RCC 7860 (cell line): ENCODE measurements around the gene RGS10.
A peak's percentile ranks its signal among the peaks of the same experiment; 100 is the strongest.
"Not testable (repeated sequence)": the region's sequence is repeated elsewhere in the genome, so short reads cannot be mapped to it uniquely, and the experiment has no call there.

Experiments
- DNase-seq: peaks from one replicate; pipeline ENCODE4 v3.0.0-alpha.2; 2015; ENCODE audit warnings: low spot score
- FAIRE-seq: peaks from 2 replicates; lab custom pipeline; 2012; peaks lifted over from hg19 to GRCh38; lab: Jason Lieb, UNC

Gene RGS10

GRCh38 chr10:119539359-119539825, 3.1 kb downstream of the RGS10 start:
- no peak for DNase-seq
- no peak for FAIRE-seq

DNA sequence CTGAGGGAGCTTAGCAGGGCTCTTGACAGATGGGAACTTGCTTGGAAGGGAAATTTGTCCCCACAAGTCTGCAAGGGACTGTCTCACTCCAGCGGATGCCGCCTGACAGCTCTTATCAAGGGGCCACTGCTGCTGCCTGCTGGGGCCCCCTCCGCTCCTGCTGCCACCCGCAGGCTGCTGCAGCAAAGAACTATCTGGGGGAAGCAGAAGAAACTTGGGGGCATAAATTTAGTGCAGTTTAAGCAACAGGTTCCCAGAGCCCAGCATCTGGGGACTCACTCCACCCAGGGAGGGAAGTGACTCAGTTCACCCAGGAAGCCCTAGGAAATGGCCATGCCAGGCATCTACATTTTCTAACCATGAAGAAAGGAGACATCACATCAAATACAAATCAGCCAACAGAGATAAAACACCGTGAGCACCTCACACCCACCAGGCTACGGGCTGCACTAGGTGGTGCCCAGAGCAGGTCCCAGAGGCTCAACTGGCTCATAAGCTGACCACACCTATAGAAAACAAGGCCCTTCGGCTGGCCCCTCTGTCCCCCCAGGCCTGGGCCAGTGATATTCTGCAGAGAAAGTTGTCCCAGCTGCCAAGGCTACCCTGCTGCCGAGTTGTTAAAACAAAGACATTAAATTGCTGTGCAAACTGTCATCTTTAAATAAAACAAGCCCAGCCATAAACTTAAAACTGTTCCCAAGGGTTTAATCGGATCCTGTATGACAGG, 3.7 kb downstream of the RGS10 start:
- DNase-seq (no peak), FAIRE-seq (no peak)

DNA sequence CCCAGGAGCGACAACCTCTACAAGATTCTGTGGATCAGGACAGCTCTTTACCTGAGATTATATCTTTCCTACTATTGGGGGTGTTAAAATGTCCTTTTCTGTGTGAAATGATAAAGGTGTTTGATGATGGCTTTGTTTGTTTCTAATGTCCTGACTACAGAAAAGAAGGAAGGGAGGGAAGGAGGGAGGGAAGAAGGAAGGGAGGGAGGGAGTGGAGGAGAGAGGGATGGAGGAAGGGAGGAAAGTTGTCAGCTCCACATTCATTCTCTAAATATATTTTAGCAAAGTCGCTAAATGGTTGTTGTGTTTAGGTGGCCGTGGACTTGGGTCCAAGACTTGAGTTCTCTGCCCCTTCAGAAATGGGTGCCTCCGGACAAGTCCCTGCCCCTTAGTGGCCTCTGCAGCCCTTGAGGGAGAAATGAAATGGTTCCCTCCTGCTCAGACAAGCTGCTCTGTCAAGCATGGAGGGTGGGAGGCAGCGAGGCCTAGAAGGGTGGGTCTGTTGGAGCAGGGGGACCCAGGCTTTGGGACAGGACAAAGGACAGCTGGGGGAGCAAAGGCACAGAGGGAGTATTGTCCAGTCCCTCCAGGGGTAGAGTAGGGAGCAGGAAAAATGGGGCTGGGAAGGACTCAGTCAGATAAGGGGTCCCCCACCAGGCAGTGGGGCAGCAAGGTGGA, 4.4 kb downstream of the RGS10 start:
- no peak for FAIRE-seq

DNA sequence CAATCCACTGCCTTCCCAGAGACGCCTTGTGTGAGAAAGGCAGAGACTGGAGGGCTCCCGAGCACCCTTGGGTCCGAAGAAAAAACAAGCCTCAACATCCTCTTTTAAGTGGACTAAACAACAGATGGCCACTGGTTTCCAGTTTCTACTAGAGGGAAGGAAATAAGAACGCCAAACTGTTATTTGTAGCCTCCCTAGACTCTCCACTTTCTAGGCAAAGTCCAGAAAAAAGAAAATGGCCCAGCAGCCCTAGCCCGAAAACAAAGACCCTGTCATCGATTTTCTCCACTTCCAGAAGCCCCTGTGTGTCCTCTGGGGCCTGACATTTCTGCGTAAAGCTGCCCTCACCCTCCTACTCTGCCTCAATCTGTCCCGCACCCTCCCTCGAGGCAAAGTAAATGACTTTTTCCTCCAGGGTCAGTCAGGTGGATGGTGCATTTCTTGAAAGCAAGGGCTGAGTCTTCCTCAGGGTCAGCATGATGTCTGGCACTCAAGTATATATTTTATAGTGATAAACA, 6.0 kb downstream of the RGS10 start:
- FAIRE-seq (no peak), DNase-seq (no peak)

More for the DNA sequence above, 4.4 kb downstream of the RGS10 start:
- no peak for DNase-seq

- FAIRE-seq (no peak), DNase-seq (no peak)
These were observed 6.5 kb downstream of the RGS10 start for GRCh38 chr10:119535837-119536507.

GRCh38 chr10:119535305-119535704, 7.2 kb downstream of the RGS10 start:
- DNase-seq (no peak), FAIRE-seq (no peak)

DNA sequence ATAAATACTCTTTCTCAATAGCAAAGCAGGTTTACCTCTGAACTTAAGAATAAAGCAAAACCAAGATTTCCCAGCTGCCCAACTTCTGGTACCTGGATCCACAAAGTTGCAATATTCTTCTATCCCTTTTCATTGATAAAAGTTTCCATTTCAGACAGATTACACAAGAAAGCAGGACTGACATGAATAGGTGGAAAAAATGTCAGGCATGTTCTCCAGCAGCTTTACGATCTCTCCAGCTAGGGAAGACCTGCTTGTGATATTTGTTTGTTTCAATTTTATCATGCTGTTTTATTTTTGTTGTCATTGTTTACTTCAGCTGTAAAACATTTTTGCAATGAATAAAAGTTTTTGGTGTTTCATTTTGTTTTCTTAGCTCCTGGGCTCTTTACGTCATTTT, 9.0 kb downstream of the RGS10 start:
- FAIRE-seq (no peak), DNase-seq (no peak)

GRCh38 chr10:119532791-119533190, 9.7 kb downstream of the RGS10 start:
- not testable (repeated sequence) for FAIRE-seq, DNase-seq

GRCh38 chr10:119532251-119532650, 10.3 kb downstream of the RGS10 start:
- FAIRE-seq, DNase-seq: not testable (repeated sequence)

DNA sequence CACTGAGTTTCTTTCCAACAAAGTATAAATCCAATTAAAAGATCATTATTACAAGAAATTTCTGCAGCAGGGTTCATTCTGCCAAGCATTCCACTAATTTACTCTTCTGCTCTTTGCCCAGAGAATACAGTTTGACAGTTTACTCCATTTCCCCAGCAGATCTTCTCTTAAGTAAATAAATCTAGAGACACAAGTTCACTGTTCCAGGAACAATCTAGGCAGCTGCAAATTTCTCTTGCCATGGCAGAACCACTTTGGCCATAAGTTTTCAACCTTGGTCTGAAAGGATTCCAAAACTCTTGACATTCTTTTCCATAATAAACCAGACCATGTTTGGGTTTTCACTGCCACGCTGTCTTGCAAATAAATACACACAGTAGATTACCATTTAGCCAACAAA, 11.5 kb downstream of the RGS10 start:
- FAIRE-seq: no peak
- no peak for DNase-seq

DNA sequence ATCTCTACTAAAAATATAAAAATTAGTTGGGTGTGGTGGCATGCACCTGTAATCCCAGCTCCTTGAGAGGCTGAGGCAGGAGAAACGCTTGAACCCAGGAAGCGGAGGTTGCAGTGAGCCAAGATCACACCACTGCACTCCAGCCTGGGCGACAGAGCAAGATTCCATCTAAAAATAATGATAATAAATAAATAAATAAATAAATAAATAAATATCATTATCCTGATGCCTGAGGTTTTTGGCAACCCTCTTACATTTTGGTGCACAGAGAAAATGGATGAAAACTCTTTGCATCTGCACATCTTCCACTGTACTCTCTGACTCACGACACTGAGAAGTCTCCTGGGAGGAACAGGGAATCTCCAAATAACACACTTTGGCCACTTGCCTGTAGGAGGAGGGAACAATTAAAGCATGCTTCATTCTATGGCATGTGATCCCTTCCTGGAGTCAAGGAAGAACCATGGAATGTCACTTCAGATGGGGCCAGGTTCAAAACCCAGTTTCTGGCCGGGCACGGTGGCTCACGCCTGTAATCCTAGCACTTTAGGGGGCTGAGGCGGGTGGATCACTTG, 13.8 kb downstream of the RGS10 start:
- not testable (repeated sequence) for FAIRE-seq, DNase-seq

DNA sequence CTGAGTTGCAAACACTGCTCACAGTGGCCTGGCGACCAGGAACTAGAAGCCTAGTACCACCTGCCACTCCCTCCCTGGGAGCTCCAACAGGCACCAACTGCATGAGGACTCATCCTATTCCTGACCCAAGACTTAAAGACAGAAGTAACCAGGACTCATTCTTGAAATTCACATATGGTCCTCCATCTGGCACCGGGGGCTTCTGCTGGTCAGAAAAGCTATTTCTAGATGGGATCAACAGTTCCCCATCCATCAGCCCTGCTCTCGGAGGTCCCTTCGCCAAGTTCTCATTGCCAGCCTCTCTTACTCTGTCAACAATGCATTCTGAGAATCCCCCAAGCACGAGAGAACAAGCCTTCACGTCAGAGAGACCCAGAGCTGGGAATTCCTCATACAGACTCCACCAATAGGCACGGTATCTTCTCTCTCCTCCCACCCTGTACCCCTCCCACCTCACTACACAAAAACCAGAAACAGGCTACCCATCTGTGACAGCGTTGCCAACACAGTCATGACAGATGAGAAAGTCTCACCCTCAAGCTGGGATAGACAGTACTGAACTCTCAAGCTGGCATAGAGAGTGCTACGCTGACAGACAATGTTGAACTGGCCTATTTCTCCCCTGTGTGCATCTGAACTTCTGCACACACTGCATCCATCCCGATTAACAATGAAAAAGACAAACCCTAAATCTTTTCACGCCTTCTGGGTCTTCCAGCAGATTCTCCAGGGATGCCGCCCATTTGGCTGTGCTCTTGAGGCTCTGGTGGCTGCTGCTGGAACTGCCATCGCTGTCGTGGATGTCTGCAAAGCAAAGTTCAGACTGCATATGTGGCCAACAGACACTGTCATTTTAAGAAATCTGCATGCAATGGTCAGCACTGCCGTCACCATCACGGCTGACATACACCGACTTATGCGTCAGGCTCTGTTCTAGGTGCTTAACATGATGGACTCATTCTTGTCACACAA, 15.6 kb downstream of the RGS10 start:
- FAIRE-seq: no peak
- no peak for DNase-seq

- no peak for DNase-seq
- no peak for FAIRE-seq
These were observed 16.4 kb downstream of the RGS10 start for GRCh38 chr10:119526149-119526548.

DNA sequence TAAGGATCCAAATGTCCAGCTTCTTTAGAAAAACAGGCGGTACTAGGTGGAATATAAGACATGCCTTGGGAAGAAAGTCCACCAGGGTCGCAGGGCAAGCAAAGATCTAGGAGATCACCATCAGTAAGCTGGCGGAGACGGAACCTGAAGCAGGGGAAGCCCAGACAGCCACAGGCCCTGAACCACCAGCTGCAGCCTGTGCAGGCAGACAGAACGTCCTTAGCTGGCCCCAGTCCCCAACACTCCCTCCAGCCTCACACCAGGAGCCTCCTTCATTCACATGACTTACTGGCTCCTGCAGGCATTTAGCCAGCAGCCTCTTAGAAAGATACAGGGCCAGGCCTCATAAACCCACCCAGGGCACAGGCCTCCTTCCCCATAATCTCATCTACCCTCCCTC, 17.4 kb downstream of the RGS10 start:
- DNase-seq (no peak), FAIRE-seq (no peak)

DNA sequence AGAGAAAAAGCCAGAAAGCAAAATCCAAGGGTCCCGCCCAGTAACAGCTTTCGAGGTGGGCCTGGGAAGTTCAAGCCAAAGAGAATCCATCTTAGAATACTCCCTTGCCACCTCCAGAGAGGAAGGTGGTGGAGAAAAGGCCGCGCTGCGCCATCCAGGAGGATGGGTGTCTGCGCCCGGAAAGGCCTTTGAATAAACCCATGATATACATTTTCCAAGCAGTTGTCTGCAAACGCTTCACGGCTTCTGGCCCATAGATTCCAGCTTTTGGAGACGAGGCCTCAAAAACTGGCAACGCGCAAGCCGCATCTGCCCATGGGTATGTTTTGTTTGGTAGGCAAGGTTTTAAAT, 17.8 kb downstream of the RGS10 start:
- DNase-seq (no peak), FAIRE-seq (no peak)

DNA sequence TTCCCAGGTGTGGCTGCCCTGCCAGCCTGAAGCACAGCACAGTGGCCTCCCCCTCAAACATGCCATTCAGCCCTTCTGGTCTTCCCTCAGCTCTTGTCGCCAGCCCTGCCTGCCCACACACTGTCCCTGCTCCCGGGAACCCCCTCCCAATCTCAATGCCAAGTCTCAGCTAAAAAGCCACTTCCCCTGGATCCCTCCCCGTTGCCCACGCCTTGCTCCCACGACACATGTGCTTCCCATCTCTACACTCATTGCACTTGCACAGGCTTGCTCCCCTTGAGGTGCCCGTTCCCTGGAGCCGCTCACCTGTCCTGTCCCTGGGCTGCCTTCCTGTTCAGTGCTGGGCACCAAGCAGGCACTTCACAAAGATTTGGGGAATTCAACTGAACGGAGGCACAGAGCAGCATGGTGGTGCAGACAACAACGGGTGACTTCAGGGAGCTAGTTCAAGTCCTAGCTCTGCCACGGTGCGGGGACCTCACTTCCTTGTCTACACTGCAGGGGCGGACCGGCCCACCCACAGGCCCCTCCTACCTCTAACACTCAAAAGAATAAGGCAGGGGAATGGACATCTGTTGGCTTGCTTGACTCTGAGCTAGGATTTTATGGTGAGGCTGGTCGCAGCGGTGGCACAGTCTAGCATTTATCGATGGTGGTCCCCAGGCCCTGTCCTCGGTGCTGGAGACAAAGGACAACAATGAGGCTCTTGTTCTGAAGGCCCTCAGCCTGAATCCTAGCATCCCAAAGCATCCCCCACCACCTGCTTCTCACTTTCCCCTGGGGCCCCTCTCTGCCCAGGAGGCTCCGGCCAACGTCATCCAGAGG, 18.4 kb downstream of the RGS10 start:
- no peak for DNase-seq
- FAIRE-seq: no peak

GRCh38 chr10:119522747-119523426, 19.6 kb downstream of the RGS10 start:
- FAIRE-seq: no peak
- no peak for DNase-seq

GRCh38 chr10:119521443-119522204, 20.9 kb downstream of the RGS10 start:
- FAIRE-seq (peak; percentile 65), DNase-seq (peak; percentile 74)
